Activated CD4-positive, alpha-beta T cell treated with anti-CD3 and anti-CD28 coated beads for 4 hours (primary cell): Measurements from ENCODE around the gene PPP2R2D.
"Not testable (repeated sequence)": the region's sequence is repeated elsewhere in the genome, so short reads cannot be mapped to it uniquely, and the experiment has no call there.

Source experiments
- DNase-seq, 2 donors: peaks; one replicate each; pipeline ENCODE4 v3.0.0-alpha.2; 2020

Gene PPP2R2D

DNA sequence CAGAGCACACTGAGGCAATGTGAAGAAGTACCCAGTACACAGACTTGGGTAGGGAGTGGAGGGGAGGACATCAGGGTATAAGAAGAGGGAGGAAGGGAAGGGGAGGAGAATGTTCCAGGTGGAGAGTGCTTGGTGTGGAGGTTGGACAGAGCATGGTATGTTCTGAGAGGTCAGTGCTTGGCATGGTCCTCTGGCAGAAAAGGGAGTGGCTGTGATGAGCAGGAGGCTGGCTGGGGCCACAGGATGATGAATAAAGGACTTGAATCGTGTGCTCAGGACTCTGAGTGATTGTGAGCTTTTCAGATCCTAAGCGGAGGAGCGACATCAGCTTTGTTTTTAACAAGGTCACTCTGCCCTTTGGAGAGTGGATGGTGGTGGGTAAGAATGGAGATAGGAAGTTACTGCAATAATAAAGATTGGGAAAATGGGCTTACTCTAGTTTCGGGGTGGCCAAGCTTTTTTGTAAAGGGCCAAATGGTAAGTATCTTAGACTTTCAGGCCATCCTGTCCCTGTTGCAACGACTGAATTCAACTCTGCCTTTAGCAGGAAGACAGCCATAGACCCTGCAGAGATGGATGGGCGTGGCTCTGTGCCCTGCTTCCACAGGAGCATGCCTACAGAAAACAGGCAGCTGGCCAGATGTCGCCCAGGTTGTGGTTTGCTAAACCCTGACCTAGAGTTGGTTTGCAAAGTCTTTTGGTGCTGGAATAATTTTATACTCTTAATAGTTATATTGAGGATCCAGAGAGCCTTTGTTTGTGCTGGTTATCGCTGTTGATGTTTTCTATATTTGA is 8.4 kb downstream of the PPP2R2D start:
- no peak for DNase-seq

GRCh38 chr10:131909929-131910328 is 9.1 kb downstream of the PPP2R2D start:
- no peak for DNase-seq

GRCh38 chr10:131910663-131911314 is 10.0 kb downstream of the PPP2R2D start:
- DNase-seq = no peak

DNA sequence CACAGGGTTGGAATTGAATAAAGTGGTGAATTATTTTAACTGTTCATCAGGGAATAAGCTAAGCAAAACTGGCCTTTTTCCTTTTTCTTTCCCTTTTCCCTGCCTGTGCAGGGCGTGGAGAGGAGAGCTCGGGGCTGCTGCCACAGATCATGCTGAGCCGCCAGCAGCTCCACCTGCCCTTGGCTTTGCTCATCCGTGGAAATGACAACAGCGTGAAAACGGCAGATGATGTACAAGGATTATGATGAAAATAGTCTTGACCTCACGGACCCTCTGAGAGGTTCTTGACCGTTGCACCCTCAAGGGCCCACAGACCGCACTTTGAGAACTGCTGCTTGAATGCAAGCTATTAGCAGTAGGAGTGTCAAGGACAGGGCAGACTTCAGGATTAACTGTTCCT is 10.6 kb downstream of the PPP2R2D start:
- DNase-seq = no peak

- DNase-seq = no peak
Observed at GRCh38 chr10:131912620-131913019, 11.8 kb downstream of the PPP2R2D start.

- no peak for DNase-seq
Observed at GRCh38 chr10:131915484-131915883, 14.7 kb downstream of the PPP2R2D start.

DNA sequence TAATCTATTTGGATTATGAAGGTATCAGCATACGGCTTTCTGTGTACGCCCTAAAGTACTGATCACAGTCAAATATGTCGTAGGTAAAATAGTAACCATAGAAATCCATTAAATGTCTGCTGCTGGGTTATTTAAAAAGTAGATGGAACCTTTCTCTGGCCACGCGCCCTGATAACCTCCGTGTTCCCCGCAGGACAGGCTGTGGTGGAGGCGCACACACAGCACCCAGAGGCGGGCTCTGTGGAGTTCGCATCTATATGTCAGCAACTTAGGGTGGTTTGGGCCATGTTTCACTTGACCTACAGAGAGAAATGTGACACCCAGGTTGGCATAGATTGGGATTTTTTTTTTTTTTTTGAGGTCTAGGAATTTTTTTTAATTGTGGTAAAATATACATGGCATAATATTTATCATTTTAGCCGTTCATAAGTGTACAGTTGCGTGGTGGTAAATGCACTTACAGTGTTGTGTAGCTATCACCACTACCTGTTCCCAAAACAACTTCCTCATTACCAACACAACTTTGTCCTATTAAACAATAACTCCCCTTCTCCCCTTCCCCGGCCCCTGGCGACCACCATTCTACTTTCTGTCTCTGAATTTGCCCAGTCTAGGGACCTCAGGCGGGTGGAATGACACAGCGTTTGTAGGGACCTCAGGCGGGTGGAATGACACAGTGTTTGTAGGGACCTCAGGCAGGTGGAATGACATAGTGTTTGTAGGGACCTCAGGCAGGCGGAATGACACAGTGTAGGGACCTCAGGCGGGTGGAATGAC is 15.4 kb downstream of the PPP2R2D start:
- DNase-seq = no peak

DNA sequence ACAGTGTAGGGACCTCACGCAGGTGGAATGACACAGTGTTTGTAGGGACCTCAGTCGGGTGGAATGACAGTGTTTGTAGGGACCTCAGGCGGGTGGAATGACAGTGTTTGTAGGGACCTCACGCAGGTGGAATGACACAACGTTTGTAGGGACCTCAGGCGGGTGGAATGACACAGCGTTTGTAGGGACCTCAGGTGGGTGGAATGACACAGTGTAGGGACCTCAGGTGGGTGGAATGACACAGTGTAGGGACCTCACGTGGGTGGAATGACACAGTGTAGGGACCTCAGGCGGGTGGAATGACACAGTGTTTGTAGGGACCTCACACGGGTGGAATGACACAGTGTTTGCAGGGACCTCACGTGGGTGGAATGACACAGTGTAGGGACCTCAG is 16.0 kb downstream of the PPP2R2D start:
- DNase-seq = peak in 1 of 2 donors; percentile 23

- DNase-seq = not testable (repeated sequence)
Observed at GRCh38 chr10:131917496-131917895, 16.7 kb downstream of the PPP2R2D start.

- DNase-seq = not testable (repeated sequence)
Observed at GRCh38 chr10:131919461-131919860, 18.7 kb downstream of the PPP2R2D start.

DNA sequence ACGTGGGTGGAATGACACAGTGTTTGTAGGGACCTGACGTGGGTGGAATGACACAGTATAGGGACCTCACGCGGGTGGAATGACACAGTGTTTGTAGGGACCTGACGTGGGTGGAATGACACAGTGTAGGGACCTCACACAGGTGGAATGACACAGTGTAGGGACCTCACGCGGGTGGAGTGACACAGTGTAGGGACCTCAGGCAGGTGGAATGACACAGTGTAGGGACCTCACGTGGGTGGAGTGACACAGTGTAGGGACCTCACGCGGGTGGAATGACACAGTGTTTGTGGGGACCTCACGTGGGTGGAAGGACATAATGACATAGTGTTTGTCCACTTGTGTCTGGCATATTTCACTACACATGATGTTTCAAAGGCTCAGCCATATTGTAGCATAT is 19.3 kb downstream of the PPP2R2D start:
- DNase-seq = peak; percentile 29 to 32

GRCh38 chr10:131920693-131921092 is 19.9 kb downstream of the PPP2R2D start:
- DNase-seq = no peak

GRCh38 chr10:131921184-131921583 is 20.4 kb downstream of the PPP2R2D start:
- no peak for DNase-seq

DNA sequence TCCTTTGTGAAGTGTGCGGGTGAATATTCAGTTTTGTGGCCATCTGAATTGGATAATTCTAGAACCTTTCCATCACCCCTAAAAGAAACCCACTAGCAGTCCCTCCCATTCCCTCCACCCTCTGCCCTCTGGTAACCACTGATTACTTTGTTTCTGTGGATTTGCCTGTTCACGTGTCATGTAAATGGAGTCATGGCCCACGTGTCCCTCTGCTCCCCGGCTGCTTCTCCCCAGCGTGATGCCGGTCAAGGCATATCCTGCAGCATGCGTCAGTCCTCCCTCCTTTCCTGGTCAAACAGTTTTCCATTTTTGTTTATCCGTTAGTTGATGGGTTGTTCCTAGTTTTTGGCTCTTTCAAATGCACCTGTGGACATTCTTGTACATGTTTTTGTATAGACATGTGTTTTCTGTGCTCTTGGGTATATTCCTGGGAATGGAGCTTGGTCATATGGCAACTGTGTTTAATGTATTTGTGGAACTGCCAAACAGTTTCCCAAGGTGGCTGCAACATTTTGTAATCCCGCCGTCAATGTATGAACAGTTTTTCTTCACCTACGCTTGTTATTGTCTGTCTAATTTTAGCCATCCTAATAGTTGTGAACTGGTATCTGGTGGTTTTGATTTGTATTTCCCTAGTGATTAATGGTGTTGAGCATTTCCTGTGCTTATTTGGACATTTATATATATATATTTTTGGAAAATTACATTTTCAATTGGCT is 22.4 kb downstream of the PPP2R2D start:
- no peak for DNase-seq

- DNase-seq = no peak
Observed at GRCh38 chr10:131925011-131925649, 24.3 kb downstream of the PPP2R2D start.

DNA sequence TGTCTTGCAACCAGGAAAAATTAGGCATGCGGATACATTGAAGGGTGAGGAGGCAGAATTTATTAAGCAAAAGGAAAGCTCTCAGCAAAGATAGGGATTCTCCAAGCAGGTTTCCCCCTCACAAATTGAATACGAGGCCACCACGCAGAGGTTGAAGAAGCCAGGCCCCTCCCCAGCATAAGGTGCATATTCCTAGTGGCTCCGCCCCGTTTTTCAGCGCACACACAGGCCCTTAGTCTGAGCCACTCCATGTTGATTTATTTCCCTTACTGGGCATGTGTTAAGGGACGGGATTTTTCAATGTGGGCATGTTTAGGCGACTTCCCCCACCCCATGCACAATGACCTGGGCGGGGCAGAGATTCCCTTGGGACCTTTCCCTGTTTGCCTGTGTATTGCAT is 24.9 kb downstream of the PPP2R2D start:
- DNase-seq = no peak

DNA sequence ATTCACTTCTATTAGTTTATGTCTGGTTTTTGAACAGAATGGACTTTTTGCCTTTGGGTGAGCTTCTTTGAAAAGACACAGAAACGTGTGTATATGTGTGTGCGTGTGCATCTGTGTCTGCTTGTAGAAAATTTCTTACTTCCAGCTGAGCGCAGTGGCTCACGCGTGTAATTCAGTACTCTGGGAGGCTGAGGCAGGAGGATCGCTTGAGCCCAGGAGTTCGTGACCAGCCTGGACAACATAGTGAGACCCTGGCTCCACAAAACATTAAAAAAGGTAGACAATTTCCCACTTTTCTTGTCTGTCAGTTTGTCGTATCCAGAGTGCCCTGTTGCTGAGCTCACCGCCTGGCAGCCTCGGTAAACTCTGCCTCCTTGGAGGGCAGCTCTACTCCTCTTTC is 25.4 kb downstream of the PPP2R2D start:
- no peak for DNase-seq

GRCh38 chr10:131926743-131927595 is 26.2 kb downstream of the PPP2R2D start:
- DNase-seq = no peak

DNA sequence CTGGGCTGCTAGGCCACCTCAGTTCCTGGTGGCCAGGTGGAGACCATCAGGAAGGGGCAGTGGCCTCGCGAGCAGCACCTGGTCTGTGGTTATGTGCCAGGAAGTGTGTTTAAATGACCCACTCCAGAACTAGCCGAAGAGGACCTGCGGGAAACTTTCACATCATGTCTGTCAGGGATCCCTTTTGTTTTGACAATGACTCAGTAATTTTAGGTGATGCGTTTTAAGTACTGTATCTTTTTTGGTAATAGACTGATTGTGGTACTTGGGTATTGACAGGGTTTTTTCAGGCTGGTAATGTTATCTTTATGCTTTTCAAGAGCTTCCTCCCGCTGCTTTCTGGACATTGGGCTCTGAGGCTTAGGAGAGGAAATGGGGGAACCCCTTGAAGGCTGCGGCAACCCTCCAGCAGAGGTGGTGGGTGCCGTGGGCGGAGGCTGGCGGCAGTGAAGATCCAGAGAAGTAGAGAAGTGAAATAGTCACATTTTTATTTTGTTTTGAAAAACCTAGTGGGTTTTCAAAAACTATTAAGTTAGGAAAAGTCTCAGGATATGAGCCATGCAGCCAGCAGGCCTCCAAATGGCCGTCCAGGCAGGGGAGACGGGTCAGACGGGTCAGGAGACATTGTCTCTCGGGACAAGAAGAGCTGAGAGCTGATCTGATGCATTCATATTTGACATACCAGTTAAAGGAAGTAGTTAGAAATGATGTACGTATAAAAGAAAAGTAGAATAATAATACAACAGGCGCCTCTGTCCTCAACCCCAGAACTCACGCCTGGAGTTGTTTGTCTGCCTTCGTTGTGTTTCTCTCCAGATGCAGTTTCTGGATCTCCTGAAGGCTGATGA is 27.7 kb downstream of the PPP2R2D start:
- peak; percentile 38 to 47 for DNase-seq

GRCh38 chr10:131929122-131929845 is 28.5 kb downstream of the PPP2R2D start:
- no peak for DNase-seq
